Transverse colon (tissue), 4 donors: ENCODE results near the gene PDCD1. TPM values are rescaled to one million over a fixed set of nuclear protein-coding genes. Genes with fewer than 3 reads are reported as not detected.

Source experiments
- DNase-seq: peaks from one replicate; pipeline ENCODE4 v3.0.0-alpha.2; 2019
- H3K27ac ChIP-seq, 4 donors: fragments of 200-600 bp; sonication (generic); 2 replicates each; pipeline ENCODE4 v1.5.1; 2016 to 2018; ENCODE audit warnings: inconsistent platforms in 4 of 4
- H3K27me3 ChIP-seq: fragments of 200-600 bp; sonication (generic); 2 replicates; pipeline ENCODE4 v1.5.1; 2017; ENCODE audit warnings: inconsistent platforms
- H3K36me3 ChIP-seq, 4 donors: fragments of 200-600 bp; sonication (generic); 2 replicates each; pipeline ENCODE4 v1.5.1; 2017 to 2019; ENCODE audit warnings: inconsistent platforms in 4 of 4
- H3K4me1 ChIP-seq, 4 donors: fragments of 200-600 bp; sonication (generic); 2 replicates each; pipeline ENCODE4 v1.5.1; 2017 to 2020; ENCODE audit warnings: inconsistent platforms in 4 of 4
- H3K4me3 ChIP-seq, 4 donors: fragments of 200-600 bp; sonication (generic); 1 replicate in 1 of 4; 2 replicates in 3 of 4; pipeline versions ENCODE4 v1.5.1 to v1.6.1; 2017 to 2019; ENCODE audit warnings: inconsistent platforms in 4 of 4
- H3K9me3 ChIP-seq, 2 donors: fragments of 200-600 bp; sonication (generic); 2 replicates each; pipeline ENCODE4 v1.5.1; 2017 to 2019; ENCODE audit warnings: inconsistent platforms in 2 of 2
- CTCF ChIP-seq, 5 experiments: fragments of 200-600 bp in 3 of 5; fragments of 450-650 bp in 2 of 5; sonication (generic) in 3 of 5; IDR thresholded peaks; 1 replicate in 2 of 5; 2 replicates in 3 of 5; pipeline ENCODE4 v1.5.1; 2016 to 2017; ENCODE audit warnings: antibody characterized with exemption in 5 of 5, inconsistent platforms in 3 of 5, mild to moderate bottlenecking in 2 of 5, moderate library complexity in 1 of 5
- EP300 ChIP-seq: sonication (generic); formaldehyde crosslinking; IDR thresholded peaks from one replicate; pipeline ENCODE4 v1.6.1; 2017; ENCODE audit warnings: antibody characterized with exemption, low read depth
- POLR2A ChIP-seq: fragments of 450-650 bp; IDR thresholded peaks from one replicate; pipeline ENCODE4 v1.6.1; 2016; ENCODE audit warnings: antibody characterized with exemption, mild to moderate bottlenecking, moderate library complexity
- POLR2AphosphoS5 ChIP-seq, 3 donors: sonication (generic); formaldehyde crosslinking; IDR thresholded peaks; one replicate each; pipeline ENCODE4 v1.6.1; 2016; ENCODE audit warnings: antibody characterized with exemption in 3 of 3
- WGBS, 2 donors: methylation state at CpG; one replicate each; pipeline ENCODE4 v1.1.5; 2018; ENCODE audit warnings: low coverage in 1 of 2; 5-methylcytosine and 5-hydroxymethylcytosine counted together
- in situ Hi-C, 4 donors: fragments of 200-750 bp; cut with MboI; loops; one replicate each; pipeline versions ENCODE4 v1.15.0 to v1.15.1; 2017; ENCODE audit warnings: low sequenced_read_pairs in 3 of 4, low pct_ligation_motif_present in 1 of 4, low pct_unique_long_range_greater_than_20kb in 1 of 4
- intact Hi-C: fragments of 100-400 bp; cut with DNase I; formaldehyde crosslinking; loops from one replicate; pipeline ENCODE4 v1.15.1; 2023; ENCODE audit warnings: low total_unique reads
- total RNA-seq, 4 donors: library from RNA; depleted of rRNA; stranded (reverse); fragments of >200 nt; gene quantifications; one replicate each; pipeline ENCODE4 v1.1.0, GENCODE V29; 2016

PDCD1 gene
- total RNA-seq, 4 donors from 2014 or later, result 0.55 to 0.64 TPM; not detected in 2

GRCh38 chr2:241861264-241861663 lies 2.6 kb upstream of the PDCD1 start:
- H3K27ac ChIP-seq, result no peak overlapping the region
- peaks cover 39% of the 10 kb centered on the region for H3K27me3 ChIP-seq
- intact Hi-C loops (no loop called here), in situ Hi-C loops (no loop called here)
- H3K9me3 ChIP-seq, result no peaks in the 10 kb centered on the region
- no peaks in the 10 kb centered on the region for H3K36me3 ChIP-seq
- H3K4me3 ChIP-seq, result no peak overlapping the region
- DNase-seq, result no peak
- 97 to 100% methylated on average over 1 of the region's 1 CpG for WGBS, 2 donors
- TF ChIP-seq POLR2A (no peak), POLR2AphosphoS5 (IDR thresholded peaks at IDR 0.05) (no peak), EP300 (no peak), CTCF (IDR thresholded peaks at IDR 0.05) (no peak)
- peaks cover 12 to 18% (median 15%) of the 10 kb centered on the region in 4 donors for H3K4me1 ChIP-seq

- in situ Hi-C loops (no loop called here), intact Hi-C loops (no loop called here)
- H3K27me3 ChIP-seq, result peaks cover 36% of the 10 kb centered on the region
- H3K4me3 ChIP-seq, result peak overlapping the region in 1 of 4 donors; percentile 29
- H3K27ac ChIP-seq, result peak overlapping the region; percentile 18 to 70 (median 57)
- H3K9me3 ChIP-seq, result no peaks in the 10 kb centered on the region
- TF ChIP-seq POLR2AphosphoS5 (IDR thresholded peaks at IDR 0.05) (no peak), CTCF (IDR thresholded peaks at IDR 0.05) (no peak), EP300 (no peak), POLR2A (no peak)
- WGBS, 2 donors, result 81% methylated on average over 10 of the region's 10 CpGs; no CpG with 5 or more reads in 1 of the 2 donors
- no peak for DNase-seq
- H3K4me1 ChIP-seq, result peaks cover 12 to 18% (median 15%) of the 10 kb centered on the region in 4 donors
- H3K36me3 ChIP-seq, result no peaks in the 10 kb centered on the region
Measured at GRCh38 chr2:241860184-241861078, 1.7 kb upstream of the PDCD1 start.

- H3K4me3 ChIP-seq, result peak overlapping the region in 3 of 4 donors; percentile 5 to 29 (median 12)
- peaks cover 12 to 18% (median 15%) of the 10 kb centered on the region in 4 donors for H3K4me1 ChIP-seq
- in situ Hi-C loops (no loop called here), intact Hi-C loops (no loop called here)
- WGBS, 2 donors, result 14% methylated on average over 28 of the region's 30 CpGs; no CpG with 5 or more reads in 1 of the 2 donors
- H3K9me3 ChIP-seq, result no peaks in the 10 kb centered on the region
- peak; percentile 47 for DNase-seq
- peak overlapping the region; percentile 18 to 70 (median 57) for H3K27ac ChIP-seq
- H3K36me3 ChIP-seq, result no peaks in the 10 kb centered on the region
- H3K27me3 ChIP-seq, result peaks cover 36% of the 10 kb centered on the region
- TF ChIP-seq CTCF (IDR thresholded peaks at IDR 0.05), result peak in 2 of 5 experiments; percentile 8 to 27
- no peak for TF ChIP-seq POLR2A
Measured at GRCh38 chr2:241859436-241860183, 916 bp upstream of the PDCD1 start.

- H3K9me3 ChIP-seq, result no peaks in the 10 kb centered on the region
- WGBS, 2 donors, result 22% methylated on average over 6 of the region's 9 CpGs; no CpG with 5 or more reads in 1 of the 2 donors
- peak overlapping the region; percentile 18 to 70 (median 57) for H3K27ac ChIP-seq
- peaks cover 36% of the 10 kb centered on the region for H3K27me3 ChIP-seq
- intact Hi-C loops (no loop called here), in situ Hi-C loops (no loop called here)
- peaks cover 12 to 18% (median 15%) of the 10 kb centered on the region in 4 donors for H3K4me1 ChIP-seq
- no peaks in the 10 kb centered on the region for H3K36me3 ChIP-seq
- DNase-seq, result no peak
- no peak overlapping the region for H3K4me3 ChIP-seq
- TF ChIP-seq CTCF (IDR thresholded peaks at IDR 0.05), result no peak
- no peak for TF ChIP-seq EP300
- TF ChIP-seq POLR2A, result no peak
Measured at GRCh38 chr2:241859017-241859435, 332 bp upstream of the PDCD1 start.
